MM.1S (cell line): ENCODE measurements around the gene CYP2E1.

Experiments used
- DNase-seq: peaks from one replicate; pipeline ENCODE4 v3.0.0-alpha.2; 2015
- H2AFZ ChIP-seq: fragments of 300-600 bp; sonication (generic); 2 replicates; pipeline ENCODE4 v1.6.0; 2016; ENCODE audit warnings: antibody characterized with exemption, low read length
- H3F3A ChIP-seq: fragments of 300-600 bp; sonication (generic); 2 replicates; pipeline ENCODE4 v1.6.1; 2016; ENCODE audit warnings: mild to moderate bottlenecking, antibody characterized with exemption, low read length, moderate library complexity, mixed read lengths; ENCODE audit not compliant: insufficient read depth
- H3K27ac ChIP-seq: fragments of 300-600 bp; sonication (generic); 2 replicates; pipeline ENCODE4 v1.5.1; 2016; ENCODE audit warnings: mild to moderate bottlenecking, low read length
- H3K27me3 ChIP-seq: fragments of 300-600 bp; sonication (generic); replicated peaks from 2 replicates; pipeline ENCODE4 v1.6.0; 2016; ENCODE audit warnings: low read length; ENCODE audit not compliant: insufficient read depth
- H3K36me3 ChIP-seq: fragments of 300-600 bp; sonication (generic); replicated peaks from 2 replicates; pipeline ENCODE4 v1.6.1; 2016; ENCODE audit warnings: mild to moderate bottlenecking, low read length, mixed read lengths; ENCODE audit not compliant: insufficient read depth
- H3K4me1 ChIP-seq: fragments of 300-600 bp; sonication (generic); 2 replicates; pipeline ENCODE4 v1.6.1; 2016; ENCODE audit warnings: low read length, mixed read lengths
- H3K4me2 ChIP-seq: fragments of 300-600 bp; sonication (generic); 2 replicates; pipeline ENCODE4 v1.6.0; 2016; ENCODE audit warnings: low read depth, low read length
- H3K4me3 ChIP-seq: fragments of 300-600 bp; sonication (generic); 2 replicates; pipeline ENCODE4 v1.5.1; 2016; ENCODE audit warnings: low read length, mixed read lengths
- H3K79me2 ChIP-seq: fragments of 300-600 bp; sonication (generic); 2 replicates; pipeline ENCODE4 v1.6.1; 2016; ENCODE audit warnings: mixed run types, low read length, mixed read lengths
- H3K9ac ChIP-seq: fragments of 300-600 bp; sonication (generic); 2 replicates; pipeline ENCODE4 v1.6.1; 2016; ENCODE audit warnings: low read length, mixed read lengths
- H3K9me2 ChIP-seq: fragments of 300-600 bp; sonication (generic); replicated peaks from 2 replicates; pipeline ENCODE4 v1.6.1; 2016; ENCODE audit warnings: mild to moderate bottlenecking, low read length, mixed read lengths; ENCODE audit not compliant: insufficient read depth
- H3K9me3 ChIP-seq: fragments of 300-600 bp; sonication (generic); replicated peaks from 2 replicates; pipeline ENCODE4 v1.6.1; 2016; ENCODE audit warnings: mild to moderate bottlenecking, low read length, mixed read lengths; ENCODE audit not compliant: insufficient read depth
- H4K20me1 ChIP-seq: fragments of 300-600 bp; sonication (generic); 2 replicates; pipeline ENCODE4 v1.6.1; 2016; ENCODE audit warnings: mild to moderate bottlenecking, low read length, moderate library complexity, mixed read lengths; ENCODE audit not compliant: insufficient read depth
- EZH2 ChIP-seq: fragments of 300-600 bp; sonication (generic); optimal IDR thresholded peaks from 2 replicates; pipeline ENCODE3; 2017; ENCODE audit warnings: low read depth, mild to moderate bottlenecking, antibody characterized with exemption, low read length, mixed read lengths
- EZH2phosphoT487 ChIP-seq: fragments of 300-600 bp; sonication (generic); IDR thresholded peaks from 2 replicates; pipeline ENCODE4 v1.6.1; 2018; ENCODE audit warnings: antibody characterized with exemption, low read length
- TF ChIP-seq, protein P1 (sequence below): fragments of 300-600 bp; sonication (generic); IDR thresholded peaks from 2 replicates; pipeline ENCODE4 v1.5.1; 2016; ENCODE audit warnings: antibody characterized with exemption, low read length, mixed read lengths

Gene CYP2E1

DNA sequence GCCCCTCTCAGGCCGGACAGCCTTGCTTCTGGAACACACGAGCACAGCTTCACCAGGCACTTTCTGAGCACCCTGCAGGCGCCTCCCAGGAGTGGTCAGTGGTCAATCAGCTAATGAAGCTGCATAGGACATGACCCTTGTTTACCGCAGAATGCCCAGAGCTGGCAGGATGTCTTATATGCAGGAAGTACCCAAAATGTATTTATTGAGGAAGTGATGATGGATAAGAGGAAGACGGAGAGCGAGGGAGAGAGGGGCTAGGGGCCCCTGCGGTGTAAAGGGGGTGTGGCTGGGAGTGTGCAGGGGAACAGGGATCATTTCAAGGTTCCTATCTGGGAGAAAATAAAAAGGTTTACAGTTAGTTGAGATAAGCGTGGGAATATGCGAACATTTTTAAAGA, 3.3 kb downstream of the CYP2E1 start:
- Histone ChIP-seq H3K27ac (no peak overlapping the region), H3K9me2 (no peaks in the 10 kb centered on the region), H3K9ac (no peak overlapping the region), H3K27me3 (peaks cover 34% of the 10 kb centered on the region), H2AFZ (no peak overlapping the region), H3K36me3 (no peaks in the 10 kb centered on the region), H3F3A (no peaks in the 10 kb centered on the region), H3K4me3 (no peak overlapping the region), H4K20me1 (no peaks in the 10 kb centered on the region), H3K9me3 (no peaks in the 10 kb centered on the region), H3K79me2 (no peaks in the 10 kb centered on the region), H3K4me2 (no peak overlapping the region), H3K4me1 (no peaks in the 10 kb centered on the region)
- no peak for DNase-seq
- no peak for TF ChIP-seq EZH2
- TF ChIP-seq, protein P1, sequence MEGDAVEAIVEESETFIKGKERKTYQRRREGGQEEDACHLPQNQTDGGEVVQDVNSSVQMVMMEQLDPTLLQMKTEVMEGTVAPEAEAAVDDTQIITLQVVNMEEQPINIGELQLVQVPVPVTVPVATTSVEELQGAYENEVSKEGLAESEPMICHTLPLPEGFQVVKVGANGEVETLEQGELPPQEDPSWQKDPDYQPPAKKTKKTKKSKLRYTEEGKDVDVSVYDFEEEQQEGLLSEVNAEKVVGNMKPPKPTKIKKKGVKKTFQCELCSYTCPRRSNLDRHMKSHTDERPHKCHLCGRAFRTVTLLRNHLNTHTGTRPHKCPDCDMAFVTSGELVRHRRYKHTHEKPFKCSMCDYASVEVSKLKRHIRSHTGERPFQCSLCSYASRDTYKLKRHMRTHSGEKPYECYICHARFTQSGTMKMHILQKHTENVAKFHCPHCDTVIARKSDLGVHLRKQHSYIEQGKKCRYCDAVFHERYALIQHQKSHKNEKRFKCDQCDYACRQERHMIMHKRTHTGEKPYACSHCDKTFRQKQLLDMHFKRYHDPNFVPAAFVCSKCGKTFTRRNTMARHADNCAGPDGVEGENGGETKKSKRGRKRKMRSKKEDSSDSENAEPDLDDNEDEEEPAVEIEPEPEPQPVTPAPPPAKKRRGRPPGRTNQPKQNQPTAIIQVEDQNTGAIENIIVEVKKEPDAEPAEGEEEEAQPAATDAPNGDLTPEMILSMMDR, result no peak
- no peak for TF ChIP-seq EZH2phosphoT487

DNA sequence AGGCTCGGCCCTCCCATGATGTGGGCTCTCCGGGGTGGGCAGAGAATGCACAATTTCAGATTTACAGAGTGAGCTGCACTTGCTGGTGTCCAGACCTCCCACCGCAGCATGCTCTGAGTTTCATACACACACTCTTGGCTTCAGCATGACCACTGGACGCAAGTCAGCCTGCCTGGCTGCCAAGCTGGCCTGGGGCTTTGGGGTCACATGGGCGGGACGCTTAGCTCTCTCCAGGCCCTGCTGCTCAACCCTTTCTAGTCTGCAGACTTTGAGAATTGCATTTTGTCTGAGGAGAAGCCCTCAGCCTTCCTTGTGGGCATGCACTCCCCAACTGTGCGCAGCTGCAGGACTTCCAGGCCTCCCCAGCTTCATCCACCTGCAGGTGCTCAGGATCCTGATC, 5.7 kb downstream of the CYP2E1 start:
- Histone ChIP-seq H3K9me2 (no peaks in the 10 kb centered on the region), H3K27me3 (peaks cover 31% of the 10 kb centered on the region), H3K27ac (no peak overlapping the region), H4K20me1 (no peaks in the 10 kb centered on the region), H3K4me1 (no peaks in the 10 kb centered on the region), H3K4me3 (no peak overlapping the region), H3F3A (no peaks in the 10 kb centered on the region), H3K9me3 (no peaks in the 10 kb centered on the region), H3K79me2 (no peaks in the 10 kb centered on the region), H3K9ac (no peak overlapping the region), H3K36me3 (no peaks in the 10 kb centered on the region), H2AFZ (no peak overlapping the region), H3K4me2 (no peak overlapping the region)
- no peak for DNase-seq
- TF ChIP-seq EZH2phosphoT487 (no peak), EZH2 (no peak)
- TF ChIP-seq, protein P1, result no peak

DNA sequence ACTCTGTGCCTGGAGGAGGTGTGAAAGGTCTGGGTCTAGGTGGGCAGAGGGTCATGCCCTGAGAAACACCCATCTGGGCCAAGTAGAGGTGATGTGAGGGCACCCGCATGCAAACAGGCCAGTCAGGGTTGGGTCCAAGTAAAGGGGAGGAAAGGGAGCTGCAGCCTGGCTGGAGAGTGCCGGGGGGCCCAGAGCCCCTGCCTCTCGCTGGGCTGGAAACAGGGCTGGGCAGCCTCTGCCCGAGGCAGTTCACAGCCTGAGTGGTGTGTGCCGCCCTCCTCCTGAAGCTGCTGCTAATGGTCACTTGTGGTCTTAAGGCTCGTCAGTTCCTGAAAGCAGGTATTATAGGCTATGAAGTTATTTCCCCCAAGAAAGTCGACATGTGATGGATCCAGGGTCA, 7.3 kb downstream of the CYP2E1 start:
- Histone ChIP-seq H3K36me3 (no peaks in the 10 kb centered on the region), H3F3A (no peaks in the 10 kb centered on the region), H3K27ac (no peak overlapping the region), H3K4me1 (no peaks in the 10 kb centered on the region), H3K9me2 (no peaks in the 10 kb centered on the region), H3K27me3 (peaks cover 28% of the 10 kb centered on the region), H3K79me2 (no peaks in the 10 kb centered on the region), H3K4me2 (no peak overlapping the region), H2AFZ (no peak overlapping the region), H3K9me3 (no peaks in the 10 kb centered on the region), H4K20me1 (no peaks in the 10 kb centered on the region), H3K4me3 (no peak overlapping the region), H3K9ac (no peak overlapping the region)
- TF ChIP-seq, protein P1, result no peak
- no peak for TF ChIP-seq EZH2
- no peak for TF ChIP-seq EZH2phosphoT487
- DNase-seq, result no peak
